Thymus (tissue), 11 donors: Measurements from ENCODE around the gene MMS22L. TPM values are rescaled to one million over a fixed set of nuclear protein-coding genes. Genes with fewer than 3 reads are reported as not detected.

Experiments used
- DNase-seq, 9 donors: peaks; one replicate each; pipeline ENCODE4 v3.0.0-alpha.2; 2013; ENCODE audit warnings: low spot score in 9 of 9, low read depth in 6 of 9, missing footprints in 1 of 9
- H3K27ac ChIP-seq, 2 donors: one replicate each; pipeline ENCODE4 v1.5.1; 2013; ENCODE audit warnings: control low read depth in 1 of 2, low read depth in 1 of 2, low read length in 1 of 2, mild to moderate bottlenecking in 1 of 2, moderate library complexity in 1 of 2
- H3K27me3 ChIP-seq, 2 donors: one replicate each; pipeline ENCODE4 v1.5.1; 2013; ENCODE audit warnings: low read length in 1 of 2; ENCODE audit not compliant: control insufficient read depth in 2 of 2, insufficient read depth in 1 of 2
- H3K36me3 ChIP-seq, 2 donors: one replicate each; pipeline ENCODE4 v1.5.1; 2013; ENCODE audit warnings: low read length in 1 of 2, mild to moderate bottlenecking in 1 of 2, moderate library complexity in 1 of 2; ENCODE audit not compliant: control insufficient read depth in 2 of 2, insufficient read depth in 2 of 2
- H3K4me1 ChIP-seq, 2 donors: one replicate each; pipeline ENCODE4 v1.5.1; 2013; ENCODE audit warnings: low read length in 2 of 2; ENCODE audit not compliant: control insufficient read depth in 2 of 2, insufficient read depth in 2 of 2
- H3K4me3 ChIP-seq, 2 donors: one replicate each; pipeline ENCODE4 v1.5.1; 2013; ENCODE audit warnings: low read length in 2 of 2, control low read depth in 1 of 2, mild to moderate bottlenecking in 1 of 2
- H3K9me3 ChIP-seq, 2 donors: one replicate each; pipeline ENCODE4 v1.5.1; 2013; ENCODE audit warnings: low read length in 1 of 2, mild to moderate bottlenecking in 1 of 2; ENCODE audit not compliant: control insufficient read depth in 2 of 2, insufficient read depth in 1 of 2
- WGBS: extraction: QIAGEN DNeasy Blood & Tissue Kit; methylation state at CpG from one replicate; pipeline ENCODE4 v1.1.7; 2013; 5-methylcytosine and 5-hydroxymethylcytosine counted together
- polyA plus RNA-seq: library from polyadenylated mRNA; stranded (reverse); fragments of 200-250 nt; gene quantifications from one replicate; pipeline ENCODE4 v1.2.3, GENCODE V29; 2013
- total RNA-seq: library from RNA; stranded (reverse); fragments of 120-200 nt; gene quantifications from one replicate; pipeline ENCODE4 v1.2.4, GENCODE V29; 2013
- donor health status: healthy.

Gene MMS22L
- total and polyA plus RNA-seq, 2 donors, result 2.2 to 15.8 TPM

GRCh38 chr6:97304701-97305100 is 21.7 kb upstream of the MMS22L start:
- no peaks in the 10 kb centered on the region for H3K9me3 ChIP-seq
- H3K4me3 ChIP-seq, result no peak overlapping the region
- H3K4me1 ChIP-seq, result no peaks in the 10 kb centered on the region
- H3K36me3 ChIP-seq, result no peaks in the 10 kb centered on the region
- H3K27ac ChIP-seq, result no peak overlapping the region
- no peak for DNase-seq
- peaks cover 0 to 6% of the 10 kb centered on the region in 2 donors for H3K27me3 ChIP-seq
- 96% methylated on average over 2 of the region's 2 CpGs for WGBS

GRCh38 chr6:97294451-97294850 is 11.4 kb upstream of the MMS22L start:
- H3K27me3 ChIP-seq, result no peaks in the 10 kb centered on the region
- H3K4me3 ChIP-seq, result no peak overlapping the region
- no peak overlapping the region for H3K27ac ChIP-seq
- no peaks in the 10 kb centered on the region for H3K4me1 ChIP-seq
- DNase-seq, result peak in 1 of 9 donors; percentile 4
- no peaks in the 10 kb centered on the region for H3K9me3 ChIP-seq
- H3K36me3 ChIP-seq, result no peaks in the 10 kb centered on the region
- WGBS, result 88% methylated on average over 3 of the region's 3 CpGs

DNA sequence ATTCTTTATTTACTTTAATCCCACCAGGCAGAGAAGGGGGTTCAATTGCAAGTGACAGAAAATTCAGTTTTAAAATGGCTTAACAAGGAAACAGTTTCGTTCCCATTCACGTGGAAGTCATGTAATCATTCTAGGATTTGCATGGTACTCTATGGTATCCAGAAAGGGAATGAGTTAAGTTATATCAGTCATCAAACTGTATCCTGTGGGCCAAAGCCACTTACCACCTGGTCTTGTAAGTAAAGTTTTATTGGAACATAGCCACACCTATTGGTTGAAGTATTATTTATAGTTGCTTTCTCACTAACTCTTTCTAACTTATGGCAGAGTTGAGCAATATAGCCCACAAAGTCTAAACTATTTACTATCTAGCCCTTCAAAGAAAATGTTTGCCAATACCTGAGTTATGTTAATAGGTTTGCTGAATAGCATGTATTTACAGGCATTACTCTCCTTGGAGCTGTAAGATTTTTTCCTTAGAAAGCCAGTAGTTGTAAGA is 10.2 kb upstream of the MMS22L start:
- no peaks in the 10 kb centered on the region for H3K9me3 ChIP-seq
- H3K36me3 ChIP-seq, result no peaks in the 10 kb centered on the region
- H3K27me3 ChIP-seq, result no peaks in the 10 kb centered on the region
- 96% methylated on average over 2 of the region's 2 CpGs for WGBS
- no peak overlapping the region for H3K27ac ChIP-seq
- H3K4me1 ChIP-seq, result no peaks in the 10 kb centered on the region
- no peak overlapping the region for H3K4me3 ChIP-seq
- DNase-seq, result no peak

GRCh38 chr6:97292671-97293070 is 9.7 kb upstream of the MMS22L start:
- DNase-seq, result no peak
- no peak overlapping the region for H3K27ac ChIP-seq
- H3K36me3 ChIP-seq, result no peaks in the 10 kb centered on the region
- H3K9me3 ChIP-seq, result no peaks in the 10 kb centered on the region
- H3K4me3 ChIP-seq, result no peak overlapping the region
- no peaks in the 10 kb centered on the region for H3K27me3 ChIP-seq
- WGBS, result 74% methylated on average over 1 of the region's 1 CpG
- no peaks in the 10 kb centered on the region for H3K4me1 ChIP-seq

DNA sequence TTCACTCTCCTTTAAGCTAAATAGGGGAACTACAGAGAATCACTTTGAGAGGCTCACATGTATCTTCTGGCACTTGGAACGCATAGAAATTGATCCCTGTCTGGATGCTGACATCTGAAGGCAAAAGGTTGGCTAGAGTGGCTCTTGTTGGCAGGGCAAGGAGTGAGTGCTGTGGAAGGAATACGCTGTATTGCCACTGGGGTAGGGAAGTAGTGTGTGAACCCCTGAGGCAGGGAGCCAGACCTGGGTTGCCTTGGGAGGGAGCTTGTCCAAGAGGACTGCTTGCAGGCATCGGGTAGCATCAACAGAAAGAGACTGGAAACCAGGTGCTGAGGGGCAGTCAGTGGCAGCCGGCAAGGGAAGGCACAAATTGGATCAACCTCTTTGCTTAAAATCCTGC is 8.9 kb upstream of the MMS22L start:
- DNase-seq, result no peak
- H3K36me3 ChIP-seq, result no peaks in the 10 kb centered on the region
- no peak overlapping the region for H3K4me3 ChIP-seq
- no peak overlapping the region for H3K27ac ChIP-seq
- H3K9me3 ChIP-seq, result no peaks in the 10 kb centered on the region
- no peaks in the 10 kb centered on the region for H3K27me3 ChIP-seq
- H3K4me1 ChIP-seq, result no peaks in the 10 kb centered on the region
- WGBS, result 95% methylated on average over 4 of the region's 4 CpGs

- H3K4me3 ChIP-seq, result no peak overlapping the region
- WGBS, result 95% methylated on average over 4 of the region's 4 CpGs
- no peak overlapping the region for H3K27ac ChIP-seq
- no peaks in the 10 kb centered on the region for H3K9me3 ChIP-seq
- no peak for DNase-seq
- H3K4me1 ChIP-seq, result no peaks in the 10 kb centered on the region
- H3K36me3 ChIP-seq, result no peaks in the 10 kb centered on the region
- H3K27me3 ChIP-seq, result no peaks in the 10 kb centered on the region
These were observed 6.3 kb upstream of the MMS22L start for GRCh38 chr6:97289332-97289731.

DNA sequence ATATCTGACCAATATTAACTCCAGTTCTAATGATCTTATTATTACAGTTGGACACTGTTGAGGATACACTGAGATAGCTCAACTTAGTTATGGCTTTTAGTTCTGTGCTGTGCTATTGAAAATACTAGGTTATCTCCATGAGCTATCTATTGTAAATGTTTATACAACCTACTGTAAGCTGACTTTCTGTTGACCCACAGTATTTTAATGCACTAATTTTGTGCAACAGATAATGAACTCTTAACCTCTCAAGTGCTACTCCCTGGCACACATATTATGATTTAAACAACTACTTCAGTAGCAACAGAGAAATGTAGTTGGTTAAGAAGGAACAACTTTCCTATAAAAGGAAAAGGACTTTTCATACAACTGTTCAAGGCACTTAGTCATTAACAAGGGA is 5.2 kb upstream of the MMS22L start:
- Histone ChIP-seq H3K27me3 (no peaks in the 10 kb centered on the region), H3K36me3 (no peaks in the 10 kb centered on the region), H3K9me3 (no peaks in the 10 kb centered on the region), H3K4me3 (no peak overlapping the region), H3K27ac (no peak overlapping the region), H3K4me1 (no peaks in the 10 kb centered on the region)
- DNase-seq, result no peak

GRCh38 chr6:97282238-97282725 is 734 bp downstream of the MMS22L start:
- Histone ChIP-seq H3K4me3 (peak overlapping the region; percentile 65 to 84), H3K36me3 (peaks cover 3 to 16% of the 10 kb centered on the region in 2 donors), H3K27me3 (no peaks in the 10 kb centered on the region), H3K9me3 (no peaks in the 10 kb centered on the region), H3K4me1 (peaks cover 0 to 3% of the 10 kb centered on the region in 2 donors), H3K27ac (peak overlapping the region; percentile 48 to 61)
- peak in 3 of 9 donors; percentile 2 to 11 (median 9) for DNase-seq
- WGBS, result 5% methylated on average over 13 of the region's 13 CpGs

DNA sequence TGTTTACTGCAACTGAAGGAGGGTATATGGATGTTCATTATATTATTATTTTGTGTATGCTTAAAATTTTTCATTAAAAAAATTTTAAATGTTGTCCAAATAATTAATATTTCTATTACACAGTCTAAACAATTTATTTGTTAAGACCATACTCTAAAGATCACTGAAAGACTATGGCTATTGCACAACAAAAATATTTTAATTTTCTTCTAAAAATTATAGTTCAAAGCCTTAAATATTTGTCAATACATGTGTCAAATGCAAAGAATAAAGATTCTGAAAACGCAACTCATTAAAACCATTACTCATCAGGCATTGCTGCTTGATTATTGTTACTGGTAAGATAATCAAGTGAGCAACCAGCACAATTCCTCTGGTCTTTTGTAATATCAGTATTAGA is 2.2 kb downstream of the MMS22L start:
- no peaks in the 10 kb centered on the region for H3K27me3 ChIP-seq
- no peaks in the 10 kb centered on the region for H3K9me3 ChIP-seq
- no peak overlapping the region for H3K4me3 ChIP-seq
- WGBS, result 99% methylated on average over 1 of the region's 1 CpG
- no peak for DNase-seq
- H3K27ac ChIP-seq, result no peak overlapping the region
- peaks cover 9 to 25% of the 10 kb centered on the region in 2 donors for H3K36me3 ChIP-seq
- H3K4me1 ChIP-seq, result peaks cover 0 to 3% of the 10 kb centered on the region in 2 donors

DNA sequence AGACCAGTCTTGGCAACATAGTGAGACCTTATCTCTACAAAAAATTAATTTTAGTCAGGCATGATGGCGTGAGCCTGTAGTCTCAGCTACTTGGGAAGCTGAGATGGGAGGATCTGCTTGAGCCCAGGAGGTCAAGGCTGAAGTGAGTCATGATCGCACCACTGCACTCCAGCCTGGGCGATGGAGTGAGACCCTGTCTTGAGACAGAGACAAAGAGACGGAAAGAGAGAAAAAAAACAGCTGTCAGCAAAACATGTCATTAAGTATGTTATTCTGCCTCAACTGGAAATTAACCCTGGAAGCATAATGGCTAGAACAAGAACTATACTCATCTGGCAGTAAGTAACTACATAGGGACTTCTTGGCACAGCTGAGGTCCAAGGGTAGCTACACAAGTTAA is 7.2 kb downstream of the MMS22L start:
- WGBS, result 97% methylated on average over 4 of the region's 4 CpGs
- Histone ChIP-seq H3K4me1 (no peaks in the 10 kb centered on the region), H3K27ac (no peak overlapping the region), H3K36me3 (peaks cover 17 to 52% of the 10 kb centered on the region in 2 donors), H3K9me3 (no peaks in the 10 kb centered on the region), H3K27me3 (no peaks in the 10 kb centered on the region), H3K4me3 (no peak overlapping the region)
- DNase-seq, result no peak
